Measurements from ENCODE around the gene NPC1.

GRCh38 chr18:23548719-23549118, 37.6 kb downstream of the NPC1 start:
- TF ChIP-seq POLR2A (IDR thresholded peaks at IDR 0.05) = no peak
- TF ChIP-seq, protein P1, sequence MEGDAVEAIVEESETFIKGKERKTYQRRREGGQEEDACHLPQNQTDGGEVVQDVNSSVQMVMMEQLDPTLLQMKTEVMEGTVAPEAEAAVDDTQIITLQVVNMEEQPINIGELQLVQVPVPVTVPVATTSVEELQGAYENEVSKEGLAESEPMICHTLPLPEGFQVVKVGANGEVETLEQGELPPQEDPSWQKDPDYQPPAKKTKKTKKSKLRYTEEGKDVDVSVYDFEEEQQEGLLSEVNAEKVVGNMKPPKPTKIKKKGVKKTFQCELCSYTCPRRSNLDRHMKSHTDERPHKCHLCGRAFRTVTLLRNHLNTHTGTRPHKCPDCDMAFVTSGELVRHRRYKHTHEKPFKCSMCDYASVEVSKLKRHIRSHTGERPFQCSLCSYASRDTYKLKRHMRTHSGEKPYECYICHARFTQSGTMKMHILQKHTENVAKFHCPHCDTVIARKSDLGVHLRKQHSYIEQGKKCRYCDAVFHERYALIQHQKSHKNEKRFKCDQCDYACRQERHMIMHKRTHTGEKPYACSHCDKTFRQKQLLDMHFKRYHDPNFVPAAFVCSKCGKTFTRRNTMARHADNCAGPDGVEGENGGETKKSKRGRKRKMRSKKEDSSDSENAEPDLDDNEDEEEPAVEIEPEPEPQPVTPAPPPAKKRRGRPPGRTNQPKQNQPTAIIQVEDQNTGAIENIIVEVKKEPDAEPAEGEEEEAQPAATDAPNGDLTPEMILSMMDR (IDR thresholded peaks at IDR 0.05) = no peak
